SK-N-SH treated with all-trans-retinoic acid at 6 μM for 48 hours (cell line): ENCODE results near the gene KIF20B.

Source experiments
- ATAC-seq: fragments of 200-7000 bp; cut with Tn5 transposase; 3 replicates; pipeline ENCODE4 v1.9.1; 2020; ENCODE audit warnings: mild to moderate bottlenecking, moderate library complexity
- BACH2 ChIP-seq: fragments of 250-450 bp; sonication (Bioruptor Pico); IDR thresholded peaks from 2 replicates; pipeline ENCODE4 v1.9.0; 2021; ENCODE audit warnings: mild to moderate bottlenecking, borderline replicate concordance
- CSRNP3 ChIP-seq: fragments of 250-450 bp; sonication (Bioruptor Pico); IDR thresholded peaks from 2 replicates; pipeline ENCODE4 v1.5.1; 2021; ENCODE audit warnings: mild to moderate bottlenecking, moderate library complexity
- ESRRG ChIP-seq: fragments of 250-450 bp; sonication (Bioruptor Pico); IDR thresholded peaks from 2 replicates; pipeline ENCODE4 v1.6.1; 2021; ENCODE audit warnings: mild to moderate bottlenecking
- GLIS3 ChIP-seq: fragments of 250-450 bp; sonication (Bioruptor Pico); IDR thresholded peaks from 2 replicates; pipeline ENCODE4 v1.5.0; 2020; ENCODE audit warnings: mild to moderate bottlenecking, moderate library complexity
- POU6F1 ChIP-seq: fragments of 250-450 bp; sonication (Bioruptor Pico); IDR thresholded peaks from 2 replicates; pipeline ENCODE4 v1.8.0; 2021; ENCODE audit warnings: low read depth, mild to moderate bottlenecking, moderate library complexity, borderline replicate concordance
- PPARA ChIP-seq: fragments of 250-450 bp; sonication (Bioruptor Pico); IDR thresholded peaks from 2 replicates; pipeline ENCODE4 v1.5.0; 2020; ENCODE audit warnings: mild to moderate bottlenecking, borderline replicate concordance
- RARB ChIP-seq: fragments of 250-450 bp; sonication (Bioruptor Pico); IDR thresholded peaks from 2 replicates; pipeline ENCODE4 v1.8.0; 2021; ENCODE audit warnings: mild to moderate bottlenecking, moderate library complexity
- SNAI2 ChIP-seq: fragments of 250-450 bp; sonication (Bioruptor Pico); IDR thresholded peaks from 2 replicates; pipeline ENCODE4 v1.5.0; 2020; ENCODE audit warnings: mild to moderate bottlenecking, moderate library complexity
- TCF4 ChIP-seq: fragments of 250-450 bp; sonication (Bioruptor Pico); IDR thresholded peaks from 2 replicates; pipeline ENCODE4 v1.8.0; 2021; ENCODE audit warnings: mild to moderate bottlenecking, moderate library complexity, borderline replicate concordance
- TSHZ2 ChIP-seq: fragments of 250-450 bp; sonication (Bioruptor Pico); IDR thresholded peaks from 2 replicates; pipeline ENCODE4 v1.5.0; 2020; ENCODE audit warnings: mild to moderate bottlenecking, moderate library complexity
- ZC3H10 ChIP-seq: fragments of 250-450 bp; sonication (Bioruptor Pico); IDR thresholded peaks from 2 replicates; pipeline ENCODE4 v1.5.1; 2021; ENCODE audit warnings: mild to moderate bottlenecking, moderate library complexity
- ZFP3 ChIP-seq: fragments of 250-450 bp; sonication (Bioruptor Pico); IDR thresholded peaks from 2 replicates; pipeline ENCODE4 v1.5.0; 2020; ENCODE audit warnings: mild to moderate bottlenecking, moderate library complexity
- ZFP30 ChIP-seq: fragments of 450-650 bp; formaldehyde crosslinking; IDR thresholded peaks from 2 replicates; pipeline ENCODE4 v1.5.0; 2022; ENCODE audit warnings: mild to moderate bottlenecking, moderate library complexity
- ZNF70 ChIP-seq: fragments of 450-650 bp; formaldehyde crosslinking; IDR thresholded peaks from 2 replicates; pipeline ENCODE4 v1.5.0; 2020; ENCODE audit warnings: mild to moderate bottlenecking, moderate library complexity
- ZNF8 ChIP-seq: fragments of 450-650 bp; formaldehyde crosslinking; IDR thresholded peaks from 2 replicates; pipeline ENCODE4 v1.5.0; 2020; ENCODE audit warnings: mild to moderate bottlenecking, moderate library complexity
- TF ChIP-seq, protein P1 (sequence below): fragments of 250-450 bp; sonication (Bioruptor Pico); IDR thresholded peaks from 2 replicates; pipeline ENCODE4 v1.5.1; 2020; ENCODE audit warnings: low read depth, mild to moderate bottlenecking, moderate library complexity

Gene KIF20B

DNA sequence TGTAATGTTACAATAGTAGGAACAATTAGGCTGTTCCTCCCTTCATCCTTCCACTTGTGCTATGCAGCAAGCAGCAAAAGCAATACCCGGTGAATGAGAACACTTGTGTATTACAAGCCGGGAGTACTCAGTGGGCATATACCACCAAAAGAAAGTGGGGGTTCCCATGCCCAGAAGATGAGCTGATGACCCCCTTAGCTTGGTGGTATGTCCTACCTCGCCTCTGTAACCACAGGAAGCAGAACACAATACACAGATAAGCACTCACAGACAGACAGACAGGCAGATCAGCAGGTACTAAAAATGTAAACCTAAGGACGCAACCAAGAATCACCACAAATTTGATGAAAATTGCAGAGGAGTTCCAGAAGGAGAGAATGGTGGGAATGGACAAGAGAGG lies 15.5 kb upstream of the KIF20B start:
- TF ChIP-seq ZC3H10 (CRISPR knock-in tag) (no peak), ZFP3 (CRISPR knock-in tag) (no peak), CSRNP3 (CRISPR knock-in tag) (no peak), TCF4 (no peak), ZNF8 (CRISPR knock-in tag) (no peak), GLIS3 (CRISPR knock-in tag) (no peak), PPARA (no peak), TSHZ2 (no peak), SNAI2 (no peak), BACH2 (CRISPR knock-in tag) (no peak), RARB (no peak), ESRRG (no peak)

GRCh38 chr10:89690027-89690426 lies 11.4 kb upstream of the KIF20B start:
- ATAC-seq, result no peak
- TF ChIP-seq ZFP30 (no peak), PPARA (no peak), RARB (no peak), GLIS3 (CRISPR knock-in tag) (no peak), ZNF8 (CRISPR knock-in tag) (no peak), ZNF70 (no peak), TSHZ2 (no peak), ZC3H10 (CRISPR knock-in tag) (no peak)
- TF ChIP-seq, protein P1, sequence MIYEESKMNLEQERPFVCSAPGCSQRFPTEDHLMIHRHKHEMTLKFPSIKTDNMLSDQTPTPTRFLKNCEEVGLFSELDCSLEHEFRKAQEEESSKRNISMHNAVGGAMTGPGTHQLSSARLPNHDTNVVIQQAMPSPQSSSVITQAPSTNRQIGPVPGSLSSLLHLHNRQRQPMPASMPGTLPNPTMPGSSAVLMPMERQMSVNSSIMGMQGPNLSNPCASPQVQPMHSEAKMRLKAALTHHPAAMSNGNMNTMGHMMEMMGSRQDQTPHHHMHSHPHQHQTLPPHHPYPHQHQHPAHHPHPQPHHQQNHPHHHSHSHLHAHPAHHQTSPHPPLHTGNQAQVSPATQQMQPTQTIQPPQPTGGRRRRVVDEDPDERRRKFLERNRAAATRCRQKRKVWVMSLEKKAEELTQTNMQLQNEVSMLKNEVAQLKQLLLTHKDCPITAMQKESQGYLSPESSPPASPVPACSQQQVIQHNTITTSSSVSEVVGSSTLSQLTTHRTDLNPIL, result no peak

More for the DNA sequence above, 15.5 kb upstream of the KIF20B start:
- no peak for ATAC-seq

GRCh38 chr10:89692416-89692815 lies 9.0 kb upstream of the KIF20B start:
- TF ChIP-seq GLIS3 (CRISPR knock-in tag), result no peak
- ATAC-seq, result no peak

DNA sequence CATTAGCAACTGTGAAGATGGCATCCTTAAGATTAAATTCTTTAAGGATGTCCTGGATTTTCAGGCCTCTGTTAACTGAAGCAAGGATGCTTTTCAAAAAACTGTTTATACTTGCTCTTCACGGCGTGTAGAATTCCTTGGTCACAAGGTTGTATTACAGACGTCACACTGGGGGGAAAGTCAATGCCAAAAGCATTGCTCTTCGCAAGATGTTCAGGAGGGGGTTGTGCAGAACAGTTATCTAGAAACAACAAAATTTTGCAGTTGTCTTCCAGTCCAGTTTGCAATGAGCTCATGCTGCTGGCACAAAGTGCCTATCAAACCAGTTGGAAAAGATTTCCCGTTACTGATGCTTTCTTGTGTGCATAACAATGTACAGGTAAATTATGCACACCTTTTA lies 8.2 kb upstream of the KIF20B start:
- no peak for TF ChIP-seq TSHZ2
- TF ChIP-seq CSRNP3 (CRISPR knock-in tag), result no peak
- TF ChIP-seq POU6F1, result no peak

More for the DNA sequence above, 8.2 kb upstream of the KIF20B start:
- no peak for ATAC-seq
